IPS DF 19.7 (cell line): ENCODE results near the gene ANKIB1.
"Not testable (repeated sequence)": the region's sequence is repeated elsewhere in the genome, so short reads cannot be mapped to it uniquely, and the experiment has no call there.

Source experiments
- DNase-seq: peaks from one replicate; pipeline ENCODE4 v3.0.0-alpha.2; 2013; ENCODE audit warnings: low read depth, low spot score

The ANKIB1 gene

DNA sequence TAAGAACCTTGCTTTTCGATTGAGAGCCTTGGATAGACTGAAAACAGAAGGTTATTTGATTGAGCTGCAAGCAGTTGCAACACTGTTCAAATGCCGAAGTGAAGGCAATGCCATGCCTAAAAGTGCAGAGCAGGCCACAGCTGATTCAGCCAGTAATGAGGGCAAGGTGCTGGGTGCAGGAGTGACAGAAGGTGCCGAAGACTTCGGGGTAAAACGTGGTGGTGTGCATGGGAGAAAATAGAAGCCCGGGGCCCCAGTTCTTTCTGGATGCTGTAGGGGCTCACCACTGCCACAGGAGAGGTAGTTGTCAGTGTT is 157.9 kb downstream of the ANKIB1 start:
- DNase-seq: no peak

DNA sequence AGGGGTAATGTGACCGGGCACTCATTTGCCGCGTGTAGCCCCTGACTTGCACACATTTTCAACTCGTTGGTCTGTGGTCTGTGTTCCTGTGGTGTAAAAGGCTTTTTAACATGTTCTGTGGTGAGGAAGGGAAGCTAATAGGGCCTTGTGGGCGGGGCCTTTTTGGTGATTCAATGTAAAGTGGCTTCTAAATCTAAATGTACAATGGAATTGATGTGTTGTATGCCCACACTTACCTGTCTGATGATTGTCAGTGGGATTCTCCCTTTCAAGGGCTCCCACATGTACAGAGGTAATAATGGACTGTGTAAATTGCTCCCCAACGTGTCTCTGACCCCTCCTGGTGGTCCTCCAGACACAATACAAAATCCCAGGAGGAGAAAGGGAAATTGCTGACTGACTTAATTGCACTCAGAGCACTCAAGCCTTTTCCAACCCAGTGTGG is 158.4 kb downstream of the ANKIB1 start:
- no peak for DNase-seq

DNA sequence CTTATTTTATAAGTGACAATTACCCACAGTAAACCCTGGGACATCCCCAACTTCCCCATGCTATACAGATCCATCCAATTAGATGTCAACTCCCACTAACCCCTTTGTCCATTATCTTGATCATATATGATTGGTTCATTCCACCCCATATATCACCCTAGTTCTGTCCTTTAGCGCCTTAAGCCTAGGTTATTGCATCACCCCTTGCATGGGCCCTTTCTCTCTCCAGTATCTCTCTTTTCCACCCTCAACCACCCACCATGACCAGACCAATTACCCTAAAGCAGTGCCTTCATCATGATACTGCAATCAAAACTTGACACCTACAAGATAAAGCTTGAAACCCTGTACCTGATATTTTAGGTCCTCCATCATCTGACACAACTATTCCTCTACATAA is 163.6 kb downstream of the ANKIB1 start:
- DNase-seq: no peak

- not testable (repeated sequence) for DNase-seq
Observed at GRCh38 chr7:92410162-92410561, 164.4 kb downstream of the ANKIB1 start.

DNA sequence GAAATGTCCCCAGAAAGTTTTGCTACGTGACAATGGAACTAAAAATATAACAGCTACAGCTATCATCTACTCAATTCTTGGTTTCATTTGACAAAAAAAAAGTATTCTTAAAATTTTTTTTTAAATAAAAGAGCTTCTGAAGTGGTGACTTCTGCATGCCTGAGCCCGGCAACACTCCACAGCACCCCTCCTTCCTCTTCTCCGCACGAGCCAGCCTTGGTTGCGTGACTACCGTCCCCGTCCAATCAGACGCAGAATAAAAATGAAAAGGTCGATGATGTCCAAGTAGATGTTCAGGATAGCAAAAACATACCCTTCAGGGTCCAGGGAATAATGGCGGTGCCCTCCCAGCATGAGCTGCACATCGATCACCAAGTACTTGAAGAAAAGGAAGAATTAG is 167.0 kb downstream of the ANKIB1 start:
- no peak for DNase-seq

DNA sequence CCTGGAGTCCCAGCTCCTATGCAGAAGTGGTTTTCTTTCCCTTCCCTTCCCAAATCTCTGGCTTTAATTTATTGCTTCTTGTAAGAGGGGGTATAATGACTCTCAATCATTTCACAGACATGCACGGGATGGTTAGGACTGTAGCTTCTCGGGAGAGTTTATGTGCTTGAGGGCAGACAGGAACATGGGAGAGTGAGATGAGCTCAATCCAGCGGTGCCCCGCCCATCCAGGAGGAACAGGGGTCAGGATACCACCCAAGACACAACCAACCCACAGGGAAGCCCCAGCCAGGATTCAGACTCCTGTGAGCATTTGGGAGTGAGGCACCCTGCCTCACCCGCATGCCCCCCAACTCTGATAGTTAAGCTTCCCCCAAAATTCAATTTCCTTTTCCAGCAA is 167.8 kb downstream of the ANKIB1 start:
- no peak for DNase-seq

DNA sequence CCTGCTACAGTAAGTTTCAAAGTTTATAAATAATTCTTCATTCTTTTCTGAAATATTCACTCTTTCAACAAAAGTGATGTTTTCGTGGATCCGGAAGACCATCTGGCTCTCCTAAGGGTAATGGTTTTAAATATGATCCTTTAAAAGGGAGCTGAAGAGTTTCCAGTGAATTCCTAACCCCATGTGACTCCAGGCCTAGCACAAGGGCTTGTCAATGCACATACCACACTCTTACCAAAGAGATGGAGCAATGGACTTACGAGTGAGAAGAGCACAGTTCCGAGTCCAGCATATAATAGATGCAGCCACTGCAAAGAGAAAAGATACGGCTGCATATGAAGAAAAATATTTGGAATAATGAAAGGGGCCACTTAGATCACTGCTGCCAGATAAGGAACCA is 169.5 kb downstream of the ANKIB1 start:
- DNase-seq: no peak

DNA sequence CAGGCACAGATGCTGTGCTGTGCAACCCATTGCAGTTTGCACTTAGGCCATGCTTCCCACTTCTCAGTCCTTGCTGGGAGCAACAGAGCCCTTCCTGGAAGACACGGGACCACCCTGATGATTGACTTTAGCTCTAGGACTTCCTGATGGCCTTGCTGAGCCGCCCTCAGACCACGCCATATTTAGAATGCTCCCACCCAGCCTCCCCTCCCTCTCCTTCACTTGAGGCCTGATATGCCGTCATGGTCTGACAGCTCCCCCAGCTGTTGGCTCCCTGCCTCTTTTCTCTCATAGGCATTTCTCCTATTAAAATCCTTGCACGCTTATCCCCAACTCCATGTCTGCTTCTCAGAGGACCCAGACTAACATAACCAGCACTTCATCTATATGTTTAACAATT is 172.1 kb downstream of the ANKIB1 start:
- DNase-seq: no peak

- DNase-seq: no peak
Observed at GRCh38 chr7:92421676-92422435, 176.1 kb downstream of the ANKIB1 start.

DNA sequence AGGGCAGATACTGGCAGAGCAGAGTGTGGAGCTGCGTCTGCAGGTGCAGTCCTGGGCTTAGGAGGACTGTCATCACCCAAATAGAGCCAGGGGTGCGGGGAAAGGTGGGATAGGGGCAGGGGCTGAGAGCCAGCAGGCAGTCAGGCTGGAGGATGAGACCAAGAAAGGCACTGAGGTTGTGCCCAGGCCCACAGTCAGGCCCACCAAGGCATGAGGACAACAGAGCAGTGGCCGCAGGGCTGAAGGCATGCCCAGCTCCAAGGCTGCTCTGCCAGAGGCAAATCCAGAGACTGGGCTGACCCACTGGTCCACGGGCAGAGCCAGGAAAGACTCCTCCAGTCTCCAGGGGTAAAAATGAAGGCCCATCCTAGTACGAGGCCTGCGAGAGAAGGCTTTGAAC is 177.2 kb downstream of the ANKIB1 start:
- DNase-seq: no peak

- DNase-seq: no peak
Observed at GRCh38 chr7:92423710-92424131, 177.9 kb downstream of the ANKIB1 start.

GRCh38 chr7:92425311-92425947 is 179.7 kb downstream of the ANKIB1 start:
- no peak for DNase-seq

DNA sequence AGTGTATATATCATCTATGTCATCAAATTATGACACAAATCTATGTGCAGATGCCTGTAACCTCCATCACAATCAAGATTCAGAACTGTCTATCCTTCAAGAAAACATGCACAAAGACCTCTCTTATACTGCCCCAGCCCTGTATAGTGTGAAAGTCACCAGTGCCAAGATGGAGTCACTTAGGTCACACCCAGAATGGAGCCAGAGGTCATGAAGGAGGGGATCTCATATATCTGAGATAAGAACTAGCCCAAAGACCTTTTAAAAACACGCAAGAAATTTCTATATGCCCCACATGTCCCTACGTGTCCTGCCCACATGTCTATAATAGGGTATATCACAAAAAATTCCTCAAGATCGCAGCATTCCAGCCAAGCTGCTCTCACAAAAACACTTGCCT is 181.4 kb downstream of the ANKIB1 start:
- DNase-seq: no peak

- no peak for DNase-seq
Observed at GRCh38 chr7:92432299-92432946, 186.6 kb downstream of the ANKIB1 start.

GRCh38 chr7:92433019-92433418 is 187.2 kb downstream of the ANKIB1 start:
- DNase-seq: no peak

DNA sequence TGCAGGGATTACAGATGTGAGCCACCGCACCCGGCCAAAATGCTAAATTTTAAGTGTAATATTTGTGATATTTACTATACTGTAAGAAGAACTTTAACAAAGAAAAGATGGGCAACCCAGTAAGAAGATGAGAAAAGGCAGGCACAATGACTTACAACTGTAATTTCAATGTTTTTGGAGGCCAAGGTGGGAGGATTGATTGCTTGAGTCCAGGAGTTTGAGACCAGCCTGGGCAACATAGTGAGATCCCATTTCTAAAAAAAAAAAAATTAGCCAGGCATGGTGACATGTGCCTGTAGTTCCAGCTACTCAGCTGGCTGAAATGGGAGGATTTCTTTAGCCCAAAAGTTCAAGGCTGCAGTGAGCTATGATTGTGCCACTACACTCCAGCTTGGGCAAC is 189.8 kb downstream of the ANKIB1 start:
- DNase-seq: no peak

- no peak for DNase-seq
Observed at GRCh38 chr7:92436612-92437445, 191.1 kb downstream of the ANKIB1 start.

DNA sequence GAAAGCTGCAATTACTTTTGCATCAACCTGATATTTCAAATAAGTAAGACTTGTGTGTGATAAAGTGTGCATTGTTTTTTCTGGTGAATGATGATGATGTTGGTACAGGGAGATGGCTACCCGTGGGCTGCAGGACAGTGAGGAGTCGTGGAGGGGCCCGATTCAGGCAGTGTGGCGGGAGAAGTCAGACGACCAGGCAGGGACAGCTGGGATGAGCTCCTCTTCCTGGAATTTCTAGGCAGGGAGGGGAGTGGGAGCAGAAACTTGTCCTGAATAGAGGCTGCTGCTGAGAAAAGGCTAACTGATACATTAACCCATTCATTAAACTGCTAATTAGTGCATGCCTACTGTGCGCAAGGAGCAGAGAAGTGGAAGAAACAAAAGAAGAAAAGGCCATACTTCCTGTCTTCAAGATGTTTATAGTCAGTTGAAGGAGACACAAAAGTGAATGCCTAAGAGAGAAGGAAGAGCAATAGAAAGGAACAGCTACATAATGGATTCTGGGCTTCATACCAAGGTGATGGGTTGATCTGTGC is 192.2 kb downstream of the ANKIB1 start:
- no peak for DNase-seq

- not testable (repeated sequence) for DNase-seq
Observed at GRCh38 chr7:92442720-92443119, 196.9 kb downstream of the ANKIB1 start.

- no peak for DNase-seq
Observed at GRCh38 chr7:92446869-92447344, 201.1 kb downstream of the ANKIB1 start.

- no peak for DNase-seq
Observed at GRCh38 chr7:92447345-92448204, 201.8 kb downstream of the ANKIB1 start, which contains the start of gene GATAD1. Gene GATAD1 (plus strand): TSS chr7:92447482. CDS start chr7:92447730, 248 bp downstream.
